ENCODE data around the gene OPN4.

The OPN4 gene

DNA sequence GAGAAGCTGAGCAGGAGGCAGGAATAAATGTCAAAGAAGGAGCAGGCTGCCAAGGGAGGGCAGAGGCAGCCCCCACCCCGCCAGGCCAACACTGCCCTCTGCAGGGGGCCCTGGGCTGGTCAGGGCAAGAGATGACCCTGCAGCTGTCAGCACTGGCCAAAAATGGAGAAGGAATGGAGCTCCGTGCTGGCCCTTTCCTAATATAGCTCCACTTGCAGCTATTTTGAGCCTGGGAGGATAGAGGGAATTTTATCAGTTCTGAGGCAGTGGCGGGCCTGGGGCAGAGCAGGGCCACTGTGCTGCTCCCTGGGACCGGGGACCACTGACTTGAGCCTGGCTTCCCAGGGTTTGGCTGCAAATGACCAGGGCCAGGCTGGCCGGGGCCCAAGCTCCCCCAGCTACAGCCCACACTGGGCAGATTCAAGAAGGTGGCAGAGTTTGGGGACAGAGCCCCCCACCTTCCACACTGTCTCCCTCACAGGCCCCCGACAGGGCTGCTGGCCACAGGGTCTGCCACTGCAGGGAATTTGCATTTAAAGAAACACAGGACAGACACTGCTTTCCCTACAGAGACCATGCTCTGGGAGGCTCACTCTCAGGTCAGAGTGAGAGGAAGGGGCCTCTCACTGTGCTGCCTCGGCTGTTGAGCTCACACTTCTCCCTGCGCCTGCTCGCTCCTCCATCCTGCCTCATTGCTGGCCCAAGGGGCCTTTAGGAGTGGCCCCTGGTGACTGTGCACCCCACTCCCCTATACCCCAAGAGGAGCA is 30.2 kb downstream of the OPN4 start:
- no peak for DNase-seq

DNA sequence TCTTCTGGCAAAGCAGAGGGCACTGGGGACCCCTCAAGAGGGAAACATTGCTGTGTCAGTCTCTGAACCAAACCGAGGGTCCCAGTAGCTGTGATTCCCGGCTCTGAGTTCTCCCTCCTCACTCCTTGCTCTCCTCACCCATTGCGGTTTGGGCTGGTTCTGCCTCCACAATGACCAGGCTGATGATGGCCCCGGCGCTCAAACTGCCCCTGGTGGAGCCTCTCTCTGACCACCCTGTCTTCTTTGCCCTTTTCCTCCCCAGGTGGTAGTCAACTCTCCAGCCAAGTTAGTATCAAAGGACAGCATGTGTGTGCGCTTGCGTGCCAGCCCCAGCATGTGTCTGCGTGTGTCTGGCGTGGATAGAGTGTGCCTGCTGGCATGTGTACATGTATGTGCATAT is 31.1 kb downstream of the OPN4 start:
- no peak for DNase-seq

DNA sequence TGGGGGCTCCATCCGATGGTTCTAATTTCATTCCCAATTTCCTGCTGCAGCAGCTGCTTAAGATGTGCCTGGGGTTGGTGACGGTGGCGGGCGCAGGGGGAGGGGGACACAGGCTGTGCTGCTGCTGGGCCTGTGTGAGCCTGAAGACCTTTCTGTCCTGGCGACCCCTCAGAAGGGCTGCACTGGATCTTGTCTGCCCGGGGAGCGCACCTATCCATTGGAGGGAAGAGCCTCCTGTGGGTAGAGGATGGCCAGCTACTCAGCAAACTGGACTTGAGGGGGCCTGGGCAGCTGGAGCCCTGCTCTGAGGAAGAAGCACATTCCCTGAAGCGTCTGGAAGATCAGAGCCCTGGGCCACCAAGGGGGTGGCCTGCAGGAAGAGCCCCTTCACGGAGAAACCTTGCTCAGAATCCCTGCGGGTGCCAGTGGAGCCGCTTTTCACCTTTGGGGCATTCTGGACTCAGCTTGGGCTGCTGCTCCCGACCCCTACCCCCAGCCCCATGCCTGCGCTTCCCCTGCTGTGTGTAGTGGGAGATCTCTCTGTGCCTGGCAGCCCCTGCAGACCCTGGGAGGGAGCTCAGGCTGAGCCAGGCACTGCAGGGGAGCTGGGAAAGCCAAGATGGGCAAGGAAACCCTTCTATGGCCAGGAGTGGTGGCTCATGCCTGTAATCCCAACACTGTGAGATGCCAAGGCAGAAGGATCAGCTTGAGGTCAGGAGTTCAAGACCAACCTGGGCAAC is 31.7 kb downstream of the OPN4 start:
- DNase-seq, result no peak

DNA sequence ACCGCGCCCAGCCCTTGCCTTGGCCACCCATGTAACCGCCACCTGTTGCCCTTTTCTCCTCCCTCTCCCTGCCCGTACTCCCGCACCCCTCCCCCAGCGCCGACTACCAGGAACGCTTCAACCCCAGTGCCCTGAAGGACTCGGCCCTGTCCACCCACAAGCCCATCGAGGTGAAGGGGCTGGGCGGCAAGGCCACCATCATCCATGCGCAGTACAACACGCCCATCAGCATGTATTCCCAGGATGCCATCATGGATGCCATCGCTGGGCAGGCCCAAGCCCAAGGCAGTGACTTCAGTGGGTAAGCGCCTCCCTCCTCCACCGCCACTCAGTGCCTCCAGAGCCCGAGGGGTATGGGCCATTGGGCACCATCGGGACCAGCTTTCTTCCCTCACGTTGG is 32.6 kb downstream of the OPN4 start:
- DNase-seq, result no peak

DNA sequence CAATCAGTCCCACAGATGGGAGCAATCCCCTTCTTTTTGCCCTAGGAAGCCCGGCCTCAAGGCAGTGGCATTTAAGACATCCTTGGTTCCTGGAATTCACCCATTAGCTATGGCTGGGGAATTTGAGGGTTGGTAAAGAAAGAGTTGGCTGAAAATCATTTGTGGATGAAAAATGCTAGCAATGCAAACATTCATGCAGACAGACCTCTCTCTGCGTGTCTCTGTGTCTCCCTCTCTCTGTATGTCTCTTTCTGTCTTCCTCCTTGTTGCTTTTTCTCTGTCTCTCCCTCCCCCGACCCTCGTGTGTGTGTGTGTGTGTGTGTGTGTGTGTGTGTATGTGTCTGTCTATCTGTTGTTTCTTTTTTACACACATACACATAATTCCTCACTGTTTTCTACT is 33.4 kb downstream of the OPN4 start:
- no peak for DNase-seq

DNA sequence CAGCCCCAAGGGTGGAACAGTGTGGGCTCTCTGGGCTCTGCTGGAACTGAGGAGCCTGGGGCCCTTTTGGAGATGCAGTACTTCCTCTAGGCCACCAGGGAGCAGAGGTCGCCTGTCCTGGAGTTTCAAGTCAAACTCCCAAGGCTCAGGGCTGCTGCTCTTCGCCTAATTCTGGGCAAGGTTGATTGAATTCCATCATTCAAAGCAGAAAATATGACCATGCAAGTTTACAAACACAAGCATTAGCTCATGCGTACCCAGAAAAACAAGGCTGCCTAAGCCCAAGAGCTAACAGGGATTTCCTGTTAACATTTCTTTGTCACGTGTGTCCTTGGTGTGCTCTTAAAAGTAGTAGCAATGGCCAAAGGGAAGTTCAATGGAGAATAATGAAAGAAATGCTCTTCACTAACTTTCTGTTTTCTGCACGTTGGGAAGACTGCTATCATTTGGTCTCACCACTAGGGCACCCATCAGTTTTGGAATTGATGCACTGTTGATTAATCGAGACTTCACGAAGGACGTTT is 34.1 kb downstream of the OPN4 start:
- DNase-seq, result peak; percentile 28 to 31

DNA sequence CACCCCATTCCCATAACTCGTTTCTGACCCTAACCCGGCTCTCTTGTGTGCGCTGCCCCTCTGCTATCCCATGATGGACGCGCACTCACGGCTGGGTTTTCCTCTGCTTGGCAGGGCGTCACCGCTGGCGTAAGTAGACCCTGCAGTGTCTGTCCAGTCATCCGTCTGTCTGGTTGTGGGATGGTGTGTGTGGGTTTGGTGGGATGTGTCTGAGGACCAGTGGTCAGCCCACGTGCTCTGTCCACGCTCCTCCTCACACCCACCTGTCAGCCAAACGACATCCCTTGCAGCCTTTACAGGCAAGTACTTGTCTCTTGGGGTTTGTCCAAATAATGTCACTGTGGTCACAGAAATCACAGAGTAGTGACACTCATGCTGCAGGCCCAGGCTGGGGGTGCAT is 34.8 kb downstream of the OPN4 start:
- no peak for DNase-seq

DNA sequence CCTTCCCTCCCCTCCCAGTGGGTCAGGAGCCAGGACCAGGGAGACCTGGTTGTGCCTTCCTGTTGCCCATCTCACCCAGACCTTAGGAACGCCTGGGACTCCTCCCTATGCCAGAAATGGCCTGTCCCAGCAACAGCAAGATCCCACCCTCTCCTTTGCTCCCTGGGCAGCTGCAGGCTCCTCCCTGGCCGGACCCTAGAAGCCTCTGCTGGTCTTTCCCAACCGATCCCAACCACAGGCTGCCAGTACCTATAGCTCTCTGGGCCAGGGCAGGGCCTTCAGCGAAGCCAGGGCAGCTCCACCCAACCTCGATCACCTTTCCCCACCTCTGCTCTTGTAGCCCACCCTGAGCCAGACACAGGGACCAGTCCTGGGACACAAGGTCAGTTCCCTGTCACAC is 35.9 kb downstream of the OPN4 start:
- no peak for DNase-seq

DNA sequence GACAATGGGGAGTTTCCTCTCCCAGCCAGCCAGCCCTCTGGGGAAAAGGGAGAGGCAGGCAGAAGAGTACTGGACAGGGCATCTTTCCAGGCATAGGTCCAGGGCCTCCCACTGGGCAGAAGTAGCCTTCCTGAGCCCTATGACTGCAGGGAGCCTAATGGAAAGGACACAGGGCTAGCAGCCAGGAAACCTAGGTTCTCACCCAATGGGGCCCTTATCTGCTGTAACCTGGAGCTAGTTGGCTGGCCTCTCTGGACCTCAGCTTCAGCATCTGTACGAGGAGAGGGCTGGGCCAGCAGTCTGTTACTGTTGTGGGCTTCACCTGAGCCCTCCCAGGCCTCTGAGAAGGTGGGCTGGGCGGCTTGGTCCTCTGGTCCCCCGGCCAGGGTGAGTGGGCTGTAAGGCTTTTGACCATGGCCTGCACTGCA is 36.3 kb downstream of the OPN4 start:
- DNase-seq, result no peak

DNA sequence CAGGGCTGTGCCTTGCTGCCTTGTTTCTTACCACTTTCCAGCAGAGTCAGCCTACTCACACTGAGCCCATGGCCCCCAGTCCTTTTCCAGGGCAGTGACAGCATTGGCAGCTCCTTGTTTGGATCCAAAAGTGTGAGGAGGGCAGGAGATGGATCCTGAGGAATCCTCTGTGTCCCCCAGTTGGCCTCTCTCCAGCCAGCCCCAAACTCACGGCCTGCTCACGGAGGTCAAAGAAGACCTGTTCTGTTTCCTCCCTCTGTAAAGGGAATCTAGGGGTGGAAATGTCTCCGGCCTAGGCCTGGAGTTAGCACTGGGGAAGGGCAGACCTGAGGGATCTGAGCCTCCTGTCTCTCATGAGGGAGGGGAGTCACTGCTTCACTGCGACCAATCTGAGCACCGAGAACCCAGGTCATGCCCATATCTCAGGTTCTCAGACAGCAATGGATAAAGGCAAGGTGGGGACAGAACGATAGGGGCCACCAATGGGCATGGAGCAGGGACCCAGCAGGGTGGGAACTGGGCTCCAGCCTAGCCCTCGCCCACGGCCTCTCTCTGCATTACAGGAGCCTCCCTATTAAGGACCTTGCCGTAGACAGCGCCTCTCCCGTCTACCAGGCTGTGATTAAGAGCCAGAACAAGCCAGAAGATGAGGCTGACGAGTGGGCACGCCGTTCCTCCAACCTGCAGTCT is 37.1 kb downstream of the OPN4 start:
- DNase-seq, result no peak

DNA sequence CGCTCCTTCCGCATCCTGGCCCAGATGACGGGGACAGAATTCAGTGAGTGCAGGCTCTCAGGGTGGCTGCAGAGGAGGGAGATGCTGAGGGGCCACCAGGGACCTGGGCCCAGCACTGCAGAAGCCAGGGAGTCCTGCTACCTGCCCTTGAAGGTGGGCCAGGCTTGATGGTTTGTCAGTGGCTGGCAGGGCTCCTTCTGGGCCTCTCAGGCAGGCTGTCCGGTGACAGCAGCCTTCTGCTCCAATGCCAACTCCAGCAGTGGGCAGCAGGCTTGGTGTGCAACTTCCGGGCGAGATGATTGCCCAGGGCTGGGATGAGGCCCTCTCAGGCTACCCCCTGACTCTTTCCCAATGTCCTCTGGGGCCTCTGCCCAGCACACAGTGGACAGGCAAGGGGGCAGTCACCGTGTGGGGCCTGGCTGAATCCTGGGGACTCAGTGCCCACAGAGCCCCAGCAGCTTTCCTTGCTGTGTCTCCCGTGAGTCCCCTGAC is 37.7 kb downstream of the OPN4 start:
- no peak for DNase-seq

DNA sequence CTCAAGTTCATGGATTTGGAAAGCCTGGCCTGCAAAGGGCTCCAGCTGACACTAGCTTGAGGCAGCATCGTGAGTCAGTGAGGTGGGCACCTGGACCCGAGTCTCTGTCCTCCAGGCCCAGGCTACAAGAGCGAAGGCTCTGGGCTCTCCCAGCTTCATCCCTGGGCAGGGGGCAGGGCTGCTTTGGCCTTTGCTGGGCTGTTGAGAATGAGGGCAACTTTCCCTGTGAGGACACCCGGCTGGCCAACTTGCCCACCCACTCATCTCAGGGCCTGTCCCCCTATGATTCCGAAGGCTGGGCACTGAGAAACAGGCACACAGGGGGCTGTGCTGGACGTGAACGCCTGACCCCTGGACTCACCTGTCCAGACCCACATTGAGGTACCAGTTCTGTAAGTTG is 38.3 kb downstream of the OPN4 start:
- no peak for DNase-seq

DNA sequence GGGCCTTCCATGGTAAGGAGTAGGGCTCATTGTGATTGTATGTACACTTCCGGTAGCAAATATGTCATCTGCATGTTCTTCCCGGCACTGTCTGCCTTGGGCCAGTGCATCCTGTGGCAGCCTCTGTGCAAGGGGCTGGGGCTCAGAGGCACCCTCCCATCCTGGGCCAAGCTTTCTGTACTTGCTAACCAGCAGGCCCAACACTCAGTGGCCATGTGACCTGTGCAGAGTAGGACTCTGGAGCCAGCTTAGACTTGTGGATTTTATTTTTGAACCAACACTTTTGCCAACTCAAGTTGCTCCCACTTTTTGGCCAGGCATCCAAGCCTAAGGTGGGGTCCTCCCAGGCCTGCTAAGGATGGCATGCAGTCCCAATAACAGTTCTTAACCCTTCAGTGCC is 38.9 kb downstream of the OPN4 start:
- DNase-seq, result no peak

DNA sequence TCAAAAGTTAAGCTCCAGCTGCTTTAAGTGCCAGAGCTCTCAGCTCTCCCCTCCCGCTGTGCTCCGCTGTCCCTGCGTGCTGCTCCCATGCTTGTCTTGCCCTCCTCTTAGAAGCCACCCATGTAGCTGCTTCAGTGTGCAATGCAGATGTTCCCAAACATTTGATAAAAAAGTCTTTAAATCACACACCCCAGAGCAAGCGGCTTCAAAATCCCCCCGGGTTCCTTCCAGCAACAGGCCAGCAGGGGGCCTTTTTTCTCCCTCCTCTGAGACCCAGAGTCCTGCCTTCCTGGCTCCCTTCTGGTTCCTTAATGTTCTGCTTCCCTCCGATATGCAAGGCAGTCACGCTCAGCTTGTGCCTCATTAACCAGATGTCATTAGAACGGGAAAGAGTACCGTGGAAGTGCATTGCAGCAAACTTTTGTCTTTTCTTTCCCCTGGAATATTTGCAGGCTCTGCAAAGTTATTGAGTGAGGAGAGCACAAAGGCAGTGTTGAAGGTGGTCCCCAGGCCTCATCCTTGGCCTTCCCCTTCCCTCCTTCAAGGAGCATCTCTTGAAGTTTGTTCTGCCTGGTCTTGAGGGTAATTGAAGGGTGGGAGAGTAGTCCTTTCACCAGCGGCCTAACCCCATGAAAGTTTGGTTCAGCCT is 39.5 kb downstream of the OPN4 start:
- DNase-seq, result peak in 1 of 2 experiments; percentile 33

DNA sequence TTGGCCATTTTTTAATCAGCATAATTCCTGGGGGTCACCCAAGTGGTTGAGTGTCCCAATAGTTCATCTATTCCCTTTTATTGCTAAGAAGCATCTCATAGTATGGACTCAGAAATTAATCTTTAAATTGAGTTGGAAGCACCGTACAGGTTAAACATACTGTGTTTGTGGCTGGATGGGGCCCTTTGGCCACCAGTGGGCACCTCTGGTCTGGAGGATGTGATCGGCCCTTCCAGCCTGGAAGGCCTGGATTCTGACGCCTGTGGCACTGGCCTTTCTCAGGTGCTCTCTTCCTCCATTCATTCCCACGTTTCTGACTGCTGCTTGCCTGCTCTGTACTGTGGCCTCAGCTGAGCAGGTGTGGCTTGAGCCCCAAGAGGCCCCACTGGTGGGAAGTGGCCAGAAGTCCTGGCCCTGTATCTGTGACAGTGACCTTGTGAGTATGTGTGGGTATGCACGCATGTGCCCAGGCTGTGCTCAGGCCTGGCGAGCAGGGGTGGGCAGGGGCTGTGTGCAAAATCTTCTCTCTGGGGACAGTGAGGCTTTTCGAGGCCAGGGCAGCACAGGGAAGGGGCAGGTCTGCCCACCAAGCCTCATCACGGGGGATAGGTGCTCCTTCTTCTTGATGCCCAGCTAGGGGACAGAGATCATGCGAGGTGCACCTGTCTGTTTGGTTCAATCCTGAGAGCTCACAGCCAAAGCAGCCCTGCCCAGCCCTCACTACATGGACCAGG is 44.0 kb downstream of the OPN4 start:
- no peak for DNase-seq

DNA sequence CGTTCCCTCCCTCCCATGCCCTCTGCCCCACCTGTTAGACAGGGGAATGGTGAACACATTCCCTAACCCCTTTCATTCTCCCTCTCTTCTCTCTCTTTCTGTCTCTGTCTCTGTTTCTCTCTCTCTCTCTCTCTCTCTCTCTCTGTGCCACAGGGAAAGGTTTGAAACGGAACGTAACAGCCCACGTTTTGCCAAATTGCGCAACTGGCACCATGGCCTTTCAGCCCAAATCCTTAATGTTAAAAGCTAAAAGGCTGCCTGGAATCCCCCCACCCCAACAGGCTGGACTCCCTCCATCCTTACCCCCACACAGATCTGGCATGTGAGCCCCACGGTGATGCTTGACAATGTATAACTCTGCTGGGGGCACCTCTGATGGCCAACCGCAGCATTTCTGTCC is 44.8 kb downstream of the OPN4 start:
- DNase-seq, result no peak

DNA sequence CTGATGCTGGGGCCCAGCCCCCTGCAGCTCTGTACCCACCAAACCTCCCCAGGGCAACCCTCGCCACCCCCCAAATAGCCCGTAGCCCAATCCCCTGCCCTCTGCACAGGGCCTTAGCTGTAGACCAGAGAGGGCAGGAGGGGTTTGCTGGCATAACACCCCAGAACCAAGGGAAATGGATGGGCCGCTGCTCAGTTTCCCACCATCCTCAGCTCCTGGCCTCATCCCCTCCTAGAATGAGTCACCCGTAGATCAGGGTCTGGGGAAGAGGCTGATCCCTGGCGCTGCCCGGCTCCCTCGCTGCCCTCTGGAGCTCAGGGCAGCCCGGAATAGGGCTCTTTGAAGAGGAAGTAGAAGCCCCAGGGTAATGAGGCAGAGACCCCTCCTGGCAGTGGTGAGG is 45.2 kb downstream of the OPN4 start:
- DNase-seq, result no peak

DNA sequence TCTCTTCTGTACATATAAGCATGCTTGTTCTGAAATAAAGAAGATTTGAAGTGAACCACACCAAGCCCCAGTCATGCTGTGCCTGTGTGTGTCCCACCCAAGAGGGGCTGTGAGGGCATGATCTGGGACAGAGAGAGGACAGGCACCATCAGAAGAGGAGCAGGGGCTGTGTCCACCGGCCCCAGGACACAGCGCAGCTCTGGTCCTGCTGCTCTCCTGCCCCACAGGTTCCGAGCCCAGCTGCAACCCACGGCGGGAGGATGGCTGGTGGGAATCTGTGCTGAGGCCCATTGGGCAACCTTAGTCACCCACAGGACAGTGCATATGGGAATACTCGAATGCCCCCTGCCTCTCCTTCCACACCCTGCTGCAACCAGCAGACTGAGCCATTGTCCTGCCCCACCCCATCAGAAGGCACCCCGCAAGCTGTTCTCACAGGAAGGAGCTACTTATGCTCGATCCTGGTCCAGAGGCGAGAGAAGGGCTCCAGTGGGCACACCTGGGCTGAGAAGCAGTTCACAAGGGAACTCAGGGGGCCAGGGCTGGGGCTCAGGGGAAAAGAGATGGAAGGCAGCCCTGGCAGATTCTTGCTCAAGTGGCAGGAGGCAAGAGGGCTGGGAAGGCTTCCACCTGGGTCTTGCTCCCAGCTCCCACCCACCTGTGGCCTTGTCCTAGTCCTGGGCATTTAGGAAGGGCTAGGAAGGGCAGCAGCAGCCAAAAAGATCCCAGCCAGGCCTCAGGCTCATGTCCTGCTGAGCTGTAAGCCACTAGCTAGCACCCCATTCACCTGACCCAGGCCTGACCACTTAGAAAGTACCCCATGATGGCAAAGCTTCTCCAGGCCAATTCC is 45.9 kb downstream of the OPN4 start:
- DNase-seq, result no peak

DNA sequence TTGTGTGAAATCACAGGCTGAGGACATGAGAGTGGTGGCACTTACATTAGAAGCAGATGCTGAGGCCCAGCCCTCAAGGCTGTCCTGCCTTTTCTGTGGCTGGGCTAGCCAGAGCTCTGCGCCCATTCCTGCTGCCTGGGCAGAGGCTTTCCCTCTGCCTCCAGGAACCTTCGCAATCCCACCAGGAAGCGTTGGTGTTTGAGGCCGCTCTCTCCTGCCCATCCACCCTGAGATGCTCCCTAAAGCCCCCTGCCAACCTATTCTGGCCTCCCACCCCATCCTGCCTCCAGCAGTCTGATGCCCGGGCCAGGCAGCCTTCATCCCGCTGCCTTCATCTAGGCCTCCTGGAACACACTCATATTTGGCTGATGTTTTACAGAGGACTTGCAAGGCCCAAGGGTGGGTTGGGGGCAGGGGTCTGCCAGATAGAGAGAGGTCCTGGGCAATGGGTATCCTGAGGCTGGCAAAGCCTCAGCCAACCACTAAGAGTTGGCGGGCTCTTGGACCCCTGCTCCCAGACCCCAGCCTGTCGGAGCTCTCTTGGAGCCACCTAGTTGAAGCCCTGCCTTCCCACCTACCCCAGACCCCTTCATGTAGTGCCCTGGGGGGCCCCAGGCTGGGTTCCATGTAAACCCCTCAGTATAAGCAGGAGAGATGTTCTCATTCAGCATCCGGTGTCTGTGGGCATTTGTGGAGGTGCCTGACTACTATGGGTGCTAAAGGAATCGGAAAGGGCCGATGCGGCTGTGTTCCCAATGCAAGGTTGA is 46.7 kb downstream of the OPN4 start:
- no peak for DNase-seq

DNA sequence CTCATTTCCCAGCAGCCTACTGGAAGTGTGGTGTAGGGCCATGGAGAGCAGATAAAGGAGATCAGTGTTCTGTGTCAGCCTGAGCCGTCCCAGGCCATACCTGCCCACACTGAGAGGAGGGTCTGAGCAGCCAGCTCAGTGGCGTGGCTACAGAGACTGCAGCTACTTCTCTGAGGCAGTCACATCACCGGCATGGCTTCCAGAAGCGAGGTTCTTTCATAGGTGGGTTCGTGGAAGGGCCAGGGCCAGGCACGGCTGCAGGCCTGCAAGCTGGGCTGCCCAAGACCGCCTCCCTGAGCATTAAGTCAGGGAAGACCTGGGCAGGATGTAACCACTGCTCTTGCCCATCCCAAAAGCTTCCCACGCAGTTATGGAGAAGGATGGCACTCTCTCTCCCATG is 48.8 kb downstream of the OPN4 start:
- DNase-seq, result no peak

DNA sequence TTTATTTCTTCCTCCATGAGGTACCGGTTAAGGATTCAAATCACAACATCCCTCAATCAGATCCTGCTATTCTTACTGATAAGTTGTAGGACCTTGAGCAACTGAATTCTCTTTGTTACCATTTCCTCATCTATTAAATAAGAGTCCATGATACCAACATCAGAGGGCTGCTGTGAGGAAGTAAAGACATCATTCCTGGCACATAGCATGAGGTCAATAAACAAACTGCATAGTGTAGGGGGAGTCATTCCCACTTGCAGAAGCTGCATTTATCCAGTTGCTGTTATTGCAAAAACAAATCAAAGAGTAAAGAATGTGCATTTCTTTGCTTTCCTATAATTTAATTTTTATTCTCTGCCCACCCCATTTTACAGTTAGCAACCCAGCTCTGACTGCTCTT is 50.8 kb downstream of the OPN4 start:
- DNase-seq, result no peak

Data from activated CD4-positive, alpha-beta T cell treated with anti-CD3 and anti-CD28 coated beads, Interleukin-2, amount 50 U/mL, for 4 hours (primary cell).